Tibial nerve (tissue), 4 donors: Measurements from ENCODE around the gene UBALD2.

Experiments used
- CTCF ChIP-seq, 5 experiments: fragments of 200-600 bp in 3 of 5; fragments of 450-650 bp in 2 of 5; sonication (generic) in 3 of 5; IDR thresholded peaks; one replicate each; pipeline ENCODE4 v1.5.1; 2016 to 2019; ENCODE audit warnings: antibody characterized with exemption in 5 of 5, mild to moderate bottlenecking in 3 of 5, moderate library complexity in 2 of 5
- EP300 ChIP-seq, 2 donors: sonication (generic); formaldehyde crosslinking; IDR thresholded peaks; one replicate each; pipeline ENCODE4 v1.6.1; 2017; ENCODE audit warnings: antibody characterized with exemption in 2 of 2, mild to moderate bottlenecking in 1 of 2
- POLR2A ChIP-seq, 2 donors: fragments of 450-650 bp; IDR thresholded peaks; one replicate each; pipeline ENCODE4 v1.6.1; 2017; ENCODE audit warnings: antibody characterized with exemption in 2 of 2, mild to moderate bottlenecking in 2 of 2, moderate library complexity in 2 of 2

- TF ChIP-seq CTCF (IDR thresholded peaks at IDR 0.05), result peak in 2 of 5 experiments; percentile 79 to 83
- peak; percentile 92 to 94 for TF ChIP-seq POLR2A (IDR thresholded peaks at IDR 0.05)
- TF ChIP-seq EP300 (IDR thresholded peaks at IDR 0.05), result peak; percentile 76 to 88
Observed at GRCh38 chr17:76264755-76265623, at the start of gene UBALD2.
